ENCODE data around the gene COX7A2L.

GRCh38 chr2:42340938-42341636 lies 19.9 kb downstream of the COX7A2L start:
- TF ChIP-seq CTCF (IDR thresholded peaks at IDR 0.05 in 4 of 5, conservative IDR thresholded peaks at IDR 0.05 in 1 of 5): no peak
- no peak for TF ChIP-seq POLR2A (IDR thresholded peaks at IDR 0.05)
